ENCODE results near the gene SET. TPM values are rescaled to one million over a fixed set of nuclear protein-coding genes. Genes with fewer than 3 reads are reported as not detected.
"Not testable (repeated sequence)": the region's sequence is repeated elsewhere in the genome, so short reads cannot be mapped to it uniquely, and the experiment has no call there.

Gene SET
- total RNA-seq, 2 donors from 2014 or later, result 762 to 795 TPM

GRCh38 chr9:128642675-128643245 is 46.3 kb upstream of the SET start:
- TF ChIP-seq CTCF (conservative IDR thresholded peaks at IDR 0.05), result no peak

GRCh38 chr9:128643519-128644300 is 45.3 kb upstream of the SET start:
- Mint-ChIP-seq H3K4me3 (no peak overlapping the region), H3K9me3 (no peaks in the 10 kb centered on the region), H3K4me1 (no peaks in the 10 kb centered on the region), H3K36me3 (ENCODE audit: low read depth) (peaks cover 37% of the 10 kb centered on the region), H3K27me3 (ENCODE audit: insufficient read depth) (no peaks in the 10 kb centered on the region), H3K27ac (no peak overlapping the region)
- Histone ChIP-seq H3K36me3 (ENCODE audit: control insufficient read depth, insufficient read depth, low read length) (peaks cover 23% of the 10 kb centered on the region), H3K4me3 (ENCODE audit: low read length) (no peak overlapping the region), H3K27me3 (ENCODE audit: control insufficient read depth, insufficient read depth, low read length, poor library complexity, severe bottlenecking) (no peaks in the 10 kb centered on the region), H3K9ac (ENCODE audit: extremely low read depth, low read length, poor library complexity, severe bottlenecking) (no peak overlapping the region), H3K9me3 (ENCODE audit: control insufficient read depth, low read length) (no peaks in the 10 kb centered on the region), H3K27ac (ENCODE audit: low read depth, low read length) (peak overlapping the region; percentile 44), H3K4me1 (ENCODE audit: control insufficient read depth, insufficient read depth, low read length) (no peaks in the 10 kb centered on the region)
- DNase-seq, result no peak
- TF ChIP-seq CTCF (conservative IDR thresholded peaks at IDR 0.05), result no peak
- 85 to 86% methylated on average over 12 of the region's 12 CpGs for WGBS, 2 experiments (ENCODE audit: insufficient coverage in 1 of 2, insufficient read length in 1 of 2)

More at GRCh38 chr9:128642675-128643245, 46.3 kb upstream of the SET start:
- no peaks in the 10 kb centered on the region for H3K4me1 Mint-ChIP-seq
- no peak for DNase-seq
- Histone ChIP-seq H3K4me3 (ENCODE audit: low read length) (no peak overlapping the region), H3K36me3 (ENCODE audit: control insufficient read depth, insufficient read depth, low read length) (peaks cover 26% of the 10 kb centered on the region), H3K9ac (ENCODE audit: extremely low read depth, low read length, poor library complexity, severe bottlenecking) (no peak overlapping the region), H3K27me3 (ENCODE audit: control insufficient read depth, insufficient read depth, low read length, poor library complexity, severe bottlenecking) (no peaks in the 10 kb centered on the region), H3K27ac (ENCODE audit: low read depth, low read length) (no peak overlapping the region), H3K4me1 (ENCODE audit: control insufficient read depth, insufficient read depth, low read length) (no peaks in the 10 kb centered on the region), H3K9me3 (ENCODE audit: control insufficient read depth, low read length) (no peaks in the 10 kb centered on the region)
- H3K36me3 Mint-ChIP-seq (ENCODE audit: low read depth), result peaks cover 41% of the 10 kb centered on the region
- 95 to 96% methylated on average over 10 to 12 of the region's 12 CpGs for WGBS, 2 experiments (ENCODE audit: insufficient coverage in 1 of 2, insufficient read length in 1 of 2)
- H3K4me3 Mint-ChIP-seq, result no peak overlapping the region
- H3K27me3 Mint-ChIP-seq (ENCODE audit: insufficient read depth), result no peaks in the 10 kb centered on the region
- H3K27ac Mint-ChIP-seq, result peak overlapping the region; percentile 33
- no peaks in the 10 kb centered on the region for H3K9me3 Mint-ChIP-seq

- 80 to 96% methylated on average over 2 to 9 of the region's 9 CpGs for WGBS, 2 experiments (ENCODE audit: insufficient coverage in 1 of 2, insufficient read length in 1 of 2)
- H3K4me1 ChIP-seq (ENCODE audit: control insufficient read depth, insufficient read depth, low read length); H3K27ac Mint-ChIP-seq; H3K27me3 Mint-ChIP-seq (ENCODE audit: insufficient read depth); H3K27ac ChIP-seq (ENCODE audit: low read depth, low read length); H3K4me3 Mint-ChIP-seq; H3K9me3 ChIP-seq (ENCODE audit: control insufficient read depth, low read length); H3K9ac ChIP-seq (ENCODE audit: extremely low read depth, low read length, poor library complexity, severe bottlenecking); H3K4me1 Mint-ChIP-seq; H3K4me3 ChIP-seq (ENCODE audit: low read length); H3K9me3 Mint-ChIP-seq; H3K27me3 ChIP-seq (ENCODE audit: control insufficient read depth, insufficient read depth, low read length, poor library complexity, severe bottlenecking): not testable (repeated sequence)
- TF ChIP-seq CTCF (conservative IDR thresholded peaks at IDR 0.05), result peak; percentile 64
- peaks cover 12% of the 10 kb centered on the region for H3K36me3 ChIP-seq (ENCODE audit: control insufficient read depth, insufficient read depth, low read length)
- DNase-seq, result peak; percentile 86
- H3K36me3 Mint-ChIP-seq (ENCODE audit: low read depth), result peaks cover 17% of the 10 kb centered on the region
Measured at GRCh38 chr9:128648206-128648605, 40.8 kb upstream of the SET start.
